ENCODE measurements around the gene LPP.

The LPP gene

GRCh38 chr3:188220097-188220788, 66.3 kb downstream of the LPP start:
- DNase-seq (ENCODE audit: low read depth in 2 of 2): no peak

- DNase-seq (ENCODE audit: low read depth in 2 of 2): no peak
Observed at GRCh38 chr3:188220988-188221818, 67.2 kb downstream of the LPP start.

- DNase-seq (ENCODE audit: low read depth in 2 of 2): no peak
Observed at GRCh38 chr3:188223936-188224335, 70.0 kb downstream of the LPP start.

GRCh38 chr3:188227442-188227841, 73.5 kb downstream of the LPP start:
- no peak for DNase-seq (ENCODE audit: low read depth in 2 of 2)

GRCh38 chr3:188229177-188229576, 75.2 kb downstream of the LPP start:
- no peak for DNase-seq (ENCODE audit: low read depth in 2 of 2)

GRCh38 chr3:188229726-188230125, 75.8 kb downstream of the LPP start:
- no peak for DNase-seq (ENCODE audit: low read depth in 2 of 2)

- DNase-seq (ENCODE audit: low read depth in 2 of 2): no peak
Observed at GRCh38 chr3:188230962-188231361, 77.0 kb downstream of the LPP start.

GRCh38 chr3:188231456-188231855, 77.5 kb downstream of the LPP start:
- DNase-seq (ENCODE audit: low read depth in 2 of 2): no peak

- DNase-seq (ENCODE audit: low read depth in 2 of 2): no peak
Observed at GRCh38 chr3:188232656-188233055, 78.7 kb downstream of the LPP start.

- DNase-seq (ENCODE audit: low read depth in 2 of 2): no peak
Observed at GRCh38 chr3:188233320-188233719, 79.4 kb downstream of the LPP start.

GRCh38 chr3:188234132-188234531, 80.2 kb downstream of the LPP start:
- DNase-seq (ENCODE audit: low read depth in 2 of 2): no peak

GRCh38 chr3:188236271-188236670, 82.3 kb downstream of the LPP start:
- DNase-seq (ENCODE audit: low read depth in 2 of 2): no peak

- DNase-seq (ENCODE audit: low read depth in 2 of 2): no peak
Observed at GRCh38 chr3:188239035-188239434, 85.1 kb downstream of the LPP start.

GRCh38 chr3:188239577-188239976, 85.6 kb downstream of the LPP start:
- no peak for DNase-seq (ENCODE audit: low read depth in 2 of 2)

- no peak for DNase-seq (ENCODE audit: low read depth in 2 of 2)
Observed at GRCh38 chr3:188240189-188240981, 86.4 kb downstream of the LPP start.

GRCh38 chr3:188241072-188241471, 87.1 kb downstream of the LPP start:
- DNase-seq (ENCODE audit: low read depth in 2 of 2): no peak

GRCh38 chr3:188241883-188242282, 87.9 kb downstream of the LPP start:
- DNase-seq (ENCODE audit: low read depth in 2 of 2): no peak

- DNase-seq (ENCODE audit: low read depth in 2 of 2): no peak
Observed at GRCh38 chr3:188242436-188243123, 88.6 kb downstream of the LPP start.

GRCh38 chr3:188243124-188243795, 89.3 kb downstream of the LPP start:
- no peak for DNase-seq (ENCODE audit: low read depth in 2 of 2)

- DNase-seq (ENCODE audit: low read depth in 2 of 2): no peak
Observed at GRCh38 chr3:188244395-188244861, 90.5 kb downstream of the LPP start.

- no peak for DNase-seq (ENCODE audit: low read depth in 2 of 2)
Observed at GRCh38 chr3:188246905-188247304, 92.9 kb downstream of the LPP start.

Data from stimulated activated CD4-positive, alpha-beta T cell treated with anti-CD3 and anti-CD28 coated beads, Interleukin-12 subunit alpha, Interleukin-12 subunit beta, amount 100 ng/mL, for 24 hours (primary cell).